ENCODE measurements around the gene TUBA3E.
"Not testable (repeated sequence)": the region's sequence is repeated elsewhere in the genome, so short reads cannot be mapped to it uniquely, and the experiment has no call there.

Gene TUBA3E

GRCh38 chr2:130190237-130190636 is 8.0 kb downstream of the TUBA3E start:
- DNase-seq, result no peak

- DNase-seq, result not testable (repeated sequence)
Observed at GRCh38 chr2:130188958-130189357, 9.3 kb downstream of the TUBA3E start.

- not testable (repeated sequence) for DNase-seq
Observed at GRCh38 chr2:130187859-130188792, 10.1 kb downstream of the TUBA3E start.

- DNase-seq, result no peak
Observed at GRCh38 chr2:130187268-130187667, 11.0 kb downstream of the TUBA3E start.

GRCh38 chr2:130186391-130186790 is 11.8 kb downstream of the TUBA3E start:
- no peak for DNase-seq

GRCh38 chr2:130185896-130186295 is 12.3 kb downstream of the TUBA3E start:
- DNase-seq, result no peak

- no peak for DNase-seq
Observed at GRCh38 chr2:130185436-130185835, 12.8 kb downstream of the TUBA3E start.

GRCh38 chr2:130183512-130184373 is 14.5 kb downstream of the TUBA3E start:
- DNase-seq, result no peak

GRCh38 chr2:130182826-130183511 is 15.3 kb downstream of the TUBA3E start:
- DNase-seq, result not testable (repeated sequence)

- DNase-seq, result peak; percentile 9
Observed at GRCh38 chr2:130181880-130182682, 16.2 kb downstream of the TUBA3E start, which contains the start of gene MZT2B. TSS of gene MZT2B (plus strand) at chr2:130182262. CDS start at chr2:130182283, 21 bp downstream.

- peak; percentile 71 for DNase-seq
Observed at GRCh38 chr2:130181325-130181879, 16.8 kb downstream of the TUBA3E start, which contains the start of gene SMPD4. TSS of gene SMPD4 (minus strand) at chr2:130181602. CDS start at chr2:130176592, 5,010 bp downstream.

- DNase-seq, result not testable (repeated sequence)
Observed at GRCh38 chr2:130180404-130181324, 17.6 kb downstream of the TUBA3E start.

- DNase-seq, result not testable (repeated sequence)
Observed at GRCh38 chr2:130174866-130175265, 23.4 kb downstream of the TUBA3E start.

GRCh38 chr2:130169896-130170295 is 28.3 kb downstream of the TUBA3E start:
- no peak for DNase-seq

GRCh38 chr2:130169163-130169562 is 29.1 kb downstream of the TUBA3E start:
- not testable (repeated sequence) for DNase-seq

GRCh38 chr2:130166611-130167010 is 31.6 kb downstream of the TUBA3E start:
- DNase-seq, result not testable (repeated sequence)

GRCh38 chr2:130165293-130166016 is 32.8 kb downstream of the TUBA3E start:
- no peak for DNase-seq

GRCh38 chr2:130162968-130163367 is 35.3 kb downstream of the TUBA3E start:
- DNase-seq, result no peak

GRCh38 chr2:130162486-130162885 is 35.8 kb downstream of the TUBA3E start:
- DNase-seq, result not testable (repeated sequence)
